Ascending aorta (tissue), 2 donors: ENCODE results near the gene AUH. TPM values are rescaled to one million over a fixed set of nuclear protein-coding genes. Genes with fewer than 3 reads are reported as not detected.

Experiments used
- DNase-seq, 2 donors: peaks; one replicate each; pipeline ENCODE4 v3.0.0-alpha.2; 2019; ENCODE audit warnings: low spot score in 2 of 2
- H3K27ac ChIP-seq, 2 donors: fragments of 200-600 bp; sonication (generic); one replicate each; pipeline ENCODE4 v1.5.1; 2016 to 2017; ENCODE audit warnings: mild to moderate bottlenecking in 1 of 2
- H3K27me3 ChIP-seq: fragments of 200-600 bp; sonication (generic); one replicate; pipeline ENCODE4 v1.5.1; 2017
- H3K36me3 ChIP-seq, 2 donors: fragments of 200-600 bp; sonication (generic); one replicate each; pipeline ENCODE4 v1.5.1; 2016
- H3K4me1 ChIP-seq, 2 donors: fragments of 200-600 bp; sonication (generic); one replicate each; pipeline ENCODE4 v1.5.1; 2016 to 2017; ENCODE audit warnings: mild to moderate bottlenecking in 1 of 2
- H3K4me3 ChIP-seq, 2 donors: fragments of 200-600 bp; sonication (generic); one replicate each; pipeline ENCODE4 v1.5.1; 2016 to 2017; ENCODE audit warnings: mild to moderate bottlenecking in 1 of 2
- H3K9me3 ChIP-seq, 2 donors: fragments of 200-600 bp; sonication (generic); one replicate each; pipeline ENCODE4 v1.5.1; 2016
- intact Hi-C: fragments of 100-400 bp; cut with DNase I; formaldehyde crosslinking; loops from one replicate; pipeline ENCODE4 v1.15.1; 2023
- total RNA-seq: library from RNA; depleted of rRNA; stranded (reverse); fragments of >200 nt; gene quantifications from one replicate; pipeline ENCODE4 v1.1.0, GENCODE V29; 2016
- TF ChIP-seq, protein P1 (sequence below), 3 experiments: fragments of 200-600 bp in 2 of 3; fragments of 450-650 bp in 1 of 3; sonication (generic) in 2 of 3; IDR thresholded peaks; one replicate each; pipeline ENCODE4 v1.5.1; 2016 to 2019; ENCODE audit warnings: antibody characterized with exemption in 3 of 3, mild to moderate bottlenecking in 1 of 3, moderate library complexity in 1 of 3

AUH gene, protein sequence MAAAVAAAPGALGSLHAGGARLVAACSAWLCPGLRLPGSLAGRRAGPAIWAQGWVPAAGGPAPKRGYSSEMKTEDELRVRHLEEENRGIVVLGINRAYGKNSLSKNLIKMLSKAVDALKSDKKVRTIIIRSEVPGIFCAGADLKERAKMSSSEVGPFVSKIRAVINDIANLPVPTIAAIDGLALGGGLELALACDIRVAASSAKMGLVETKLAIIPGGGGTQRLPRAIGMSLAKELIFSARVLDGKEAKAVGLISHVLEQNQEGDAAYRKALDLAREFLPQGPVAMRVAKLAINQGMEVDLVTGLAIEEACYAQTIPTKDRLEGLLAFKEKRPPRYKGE
- 46.2 TPM for total RNA-seq

DNA sequence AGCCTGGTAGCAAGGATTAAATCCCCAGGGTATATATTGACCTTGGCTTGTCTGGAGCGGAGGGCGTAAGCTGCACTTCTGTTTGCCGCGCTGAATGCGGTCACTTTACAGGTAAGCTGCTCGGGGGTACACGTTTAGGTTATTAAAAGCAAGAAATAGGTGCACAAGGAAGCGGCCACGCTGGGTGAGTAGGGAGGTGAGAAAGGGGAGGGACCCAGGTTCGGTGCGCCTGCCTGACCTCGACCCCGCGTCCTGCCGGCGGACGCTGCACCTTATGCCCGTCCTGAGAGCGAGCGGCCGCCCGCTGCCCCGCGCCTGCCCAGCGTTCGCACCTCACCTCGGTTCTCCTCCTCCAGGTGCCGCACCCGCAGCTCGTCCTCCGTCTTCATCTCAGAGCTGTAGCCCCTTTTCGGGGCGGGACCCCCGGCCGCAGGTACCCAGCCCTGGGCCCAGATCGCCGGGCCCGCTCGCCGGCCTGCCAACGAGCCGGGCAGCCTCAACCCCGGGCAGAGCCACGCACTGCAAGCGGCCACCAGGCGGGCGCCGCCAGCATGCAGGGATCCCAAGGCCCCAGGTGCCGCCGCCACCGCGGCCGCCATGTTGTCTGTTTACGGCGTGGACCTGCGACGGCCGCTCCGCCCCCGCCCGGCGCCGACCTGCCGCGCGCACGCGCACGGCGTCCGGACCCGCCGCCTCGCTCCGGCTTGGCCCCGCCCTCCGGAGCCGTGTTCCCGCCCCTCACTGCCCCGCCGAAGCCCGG lies at the start of gene AUH:
Gene AUH, minus strand, starts transcription at position 628 of the 760 bp plus-strand sequence. Its CDS starts 29 bp downstream, at position 599.
- peak within 1 kb of the TSS; percentile 86 to 88 for H3K27ac ChIP-seq
- no peaks in the 10 kb centered on the region for H3K9me3 ChIP-seq
- intact Hi-C loops = loop anchor here (1.0 to 5.0 kb wide), 8 partner anchors 59 to 1754 kb away; partner anchors contain the start of gene GADD45G
- H3K27me3 ChIP-seq = no peaks in the 10 kb centered on the region
- peak; percentile 38 to 89 for DNase-seq
- H3K36me3 ChIP-seq = no peaks in the 10 kb centered on the region
- peaks cover 0 to 7% of the 10 kb centered on the region in 2 donors for H3K4me1 ChIP-seq
- TF ChIP-seq, protein P1, sequence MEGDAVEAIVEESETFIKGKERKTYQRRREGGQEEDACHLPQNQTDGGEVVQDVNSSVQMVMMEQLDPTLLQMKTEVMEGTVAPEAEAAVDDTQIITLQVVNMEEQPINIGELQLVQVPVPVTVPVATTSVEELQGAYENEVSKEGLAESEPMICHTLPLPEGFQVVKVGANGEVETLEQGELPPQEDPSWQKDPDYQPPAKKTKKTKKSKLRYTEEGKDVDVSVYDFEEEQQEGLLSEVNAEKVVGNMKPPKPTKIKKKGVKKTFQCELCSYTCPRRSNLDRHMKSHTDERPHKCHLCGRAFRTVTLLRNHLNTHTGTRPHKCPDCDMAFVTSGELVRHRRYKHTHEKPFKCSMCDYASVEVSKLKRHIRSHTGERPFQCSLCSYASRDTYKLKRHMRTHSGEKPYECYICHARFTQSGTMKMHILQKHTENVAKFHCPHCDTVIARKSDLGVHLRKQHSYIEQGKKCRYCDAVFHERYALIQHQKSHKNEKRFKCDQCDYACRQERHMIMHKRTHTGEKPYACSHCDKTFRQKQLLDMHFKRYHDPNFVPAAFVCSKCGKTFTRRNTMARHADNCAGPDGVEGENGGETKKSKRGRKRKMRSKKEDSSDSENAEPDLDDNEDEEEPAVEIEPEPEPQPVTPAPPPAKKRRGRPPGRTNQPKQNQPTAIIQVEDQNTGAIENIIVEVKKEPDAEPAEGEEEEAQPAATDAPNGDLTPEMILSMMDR (IDR thresholded peaks at IDR 0.05) = no peak
- peak within 1 kb of the TSS; percentile 89 to 96 for H3K4me3 ChIP-seq

DNA sequence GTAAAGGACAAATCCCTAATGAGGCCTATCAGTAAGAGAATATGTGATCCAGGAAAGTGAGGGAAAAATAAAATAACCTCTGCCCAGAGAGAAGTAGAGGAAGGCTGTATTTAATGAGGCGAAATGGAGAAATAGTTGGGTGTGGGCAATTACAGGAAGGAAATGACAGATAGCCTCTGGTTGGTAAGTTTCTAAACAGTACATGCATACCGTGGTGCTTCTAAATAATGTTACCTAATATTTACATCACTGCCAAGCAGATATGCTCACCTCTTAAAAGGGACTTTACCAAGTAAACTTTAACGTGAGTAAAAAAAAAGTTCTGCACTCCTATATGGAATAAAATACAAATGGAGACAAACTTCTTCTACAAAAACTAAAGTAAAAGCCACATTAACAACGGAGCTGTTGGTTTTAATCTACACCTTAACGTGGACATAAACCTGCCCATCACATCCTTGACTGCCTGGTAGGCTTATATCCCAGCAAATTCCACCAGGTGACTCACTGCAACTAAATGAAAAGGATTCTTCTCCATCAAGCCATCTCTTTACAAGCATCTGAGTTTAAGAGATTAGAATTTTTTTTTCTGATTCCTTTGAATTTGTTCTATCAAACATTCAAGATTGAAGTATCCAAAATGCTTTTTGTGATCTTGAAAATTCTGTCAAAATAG lies 49.5 kb upstream of the AUH start:
- no peak for DNase-seq
- H3K4me1 ChIP-seq = peaks cover 0 to 4% of the 10 kb centered on the region in 2 donors
- H3K27ac ChIP-seq = no peak overlapping the region
- H3K27me3 ChIP-seq = no peaks in the 10 kb centered on the region
- TF ChIP-seq, protein P1 (IDR thresholded peaks at IDR 0.05) = no peak
- peaks cover 20 to 43% of the 10 kb centered on the region in 2 donors for H3K36me3 ChIP-seq
- H3K4me3 ChIP-seq = no peak overlapping the region
- intact Hi-C loops = no loop called here
- H3K9me3 ChIP-seq = no peaks in the 10 kb centered on the region

DNA sequence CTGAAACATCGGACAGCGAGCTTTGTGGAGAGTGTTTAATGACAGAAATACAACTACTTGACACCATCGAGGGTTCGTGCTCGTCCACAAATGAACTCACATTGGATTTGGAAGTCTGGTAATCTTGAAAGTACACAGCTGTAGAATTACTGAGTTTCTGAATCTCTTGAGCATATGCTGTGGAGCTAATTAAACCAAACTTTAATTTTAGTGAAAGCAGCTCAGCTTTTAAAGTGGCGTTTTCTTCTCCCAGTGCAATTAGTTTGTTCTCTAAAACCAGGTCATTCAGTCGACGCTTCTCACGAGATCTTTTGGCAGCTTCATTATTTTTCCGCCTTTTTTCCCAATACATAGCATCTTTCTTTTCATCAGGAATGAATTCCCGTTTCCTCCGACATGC lies 48.4 kb upstream of the AUH start:
- Histone ChIP-seq H3K4me1 (peaks cover 0 to 2% of the 10 kb centered on the region in 2 donors), H3K27ac (no peak overlapping the region), H3K27me3 (no peaks in the 10 kb centered on the region), H3K4me3 (no peak overlapping the region), H3K9me3 (no peaks in the 10 kb centered on the region), H3K36me3 (peaks cover 20 to 47% of the 10 kb centered on the region in 2 donors)
- intact Hi-C loops = no loop called here
- no peak for DNase-seq
- TF ChIP-seq, protein P1 (IDR thresholded peaks at IDR 0.05) = no peak

DNA sequence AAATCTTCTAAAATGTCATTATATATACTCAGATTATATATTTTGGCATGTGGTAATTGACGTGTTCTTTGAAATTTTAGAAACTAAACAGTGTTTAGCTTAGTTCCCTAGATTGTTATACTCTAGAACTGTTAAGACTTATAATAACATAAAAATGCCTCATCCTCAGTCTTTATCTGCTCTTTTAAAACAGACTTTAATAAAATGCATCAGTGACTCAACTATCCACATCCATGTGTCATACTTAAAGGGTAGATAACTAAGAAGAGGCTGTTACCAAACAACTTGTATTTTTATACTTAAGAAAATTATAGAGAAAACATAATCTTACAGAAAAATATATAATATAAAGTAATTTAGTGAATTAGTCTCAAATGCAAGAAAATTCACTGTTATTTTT lies 46.8 kb upstream of the AUH start:
- no peaks in the 10 kb centered on the region for H3K27me3 ChIP-seq
- no peak for DNase-seq
- H3K4me3 ChIP-seq = no peak overlapping the region
- TF ChIP-seq, protein P1 (IDR thresholded peaks at IDR 0.05) = no peak
- no peak overlapping the region for H3K27ac ChIP-seq
- H3K36me3 ChIP-seq = peaks cover 20 to 47% of the 10 kb centered on the region in 2 donors
- H3K9me3 ChIP-seq = no peaks in the 10 kb centered on the region
- intact Hi-C loops = no loop called here
- peaks cover 0 to 2% of the 10 kb centered on the region in 2 donors for H3K4me1 ChIP-seq

DNA sequence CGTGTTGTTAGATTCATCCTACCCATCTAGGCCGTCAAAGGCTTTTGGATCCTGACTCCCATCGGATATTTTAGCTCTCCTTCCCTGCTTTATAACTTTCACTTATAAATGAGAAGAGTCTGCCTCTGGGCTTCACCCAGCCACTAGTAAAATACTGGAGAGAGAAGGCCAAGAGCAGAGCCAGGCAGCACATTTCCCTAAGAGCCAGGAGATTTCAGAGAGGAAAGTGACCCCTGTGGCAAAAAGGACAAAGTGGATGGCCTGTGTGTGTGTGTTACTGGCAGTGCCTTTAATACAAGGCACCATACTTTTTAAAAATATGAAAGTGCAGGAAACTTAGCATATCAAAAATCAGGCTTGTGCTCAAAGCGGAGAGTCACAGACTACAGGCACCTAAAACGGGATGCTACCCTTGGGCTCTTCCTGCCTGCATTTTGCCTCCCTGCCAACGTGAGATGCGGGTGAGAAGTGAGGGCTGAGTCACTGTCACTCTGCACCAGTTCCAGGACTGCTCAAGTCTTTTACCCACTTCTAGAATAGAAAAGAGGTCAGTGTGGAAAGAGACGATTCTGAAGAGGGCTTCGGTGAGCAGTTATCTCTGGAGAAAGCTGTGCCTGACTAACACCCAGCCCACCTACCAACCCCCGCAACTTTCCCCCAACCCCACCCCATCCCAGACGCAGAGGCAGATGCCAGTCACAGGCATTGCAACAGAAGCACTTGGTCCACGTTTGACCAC lies 46.0 kb upstream of the AUH start:
- no peaks in the 10 kb centered on the region for H3K9me3 ChIP-seq
- DNase-seq = no peak
- no peak overlapping the region for H3K4me3 ChIP-seq
- H3K27ac ChIP-seq = no peak overlapping the region
- no peaks in the 10 kb centered on the region for H3K27me3 ChIP-seq
- TF ChIP-seq, protein P1 (IDR thresholded peaks at IDR 0.05) = no peak
- H3K4me1 ChIP-seq = peaks cover 0 to 2% of the 10 kb centered on the region in 2 donors
- peaks cover 20 to 47% of the 10 kb centered on the region in 2 donors for H3K36me3 ChIP-seq
- intact Hi-C loops = no loop called here
